Sigmoid colon (tissue), 3 donors: Measurements from ENCODE around the gene SLC14A1.

ENCODE experiments used
- POLR2A ChIP-seq, 2 donors: fragments of 450-650 bp; IDR thresholded peaks; one replicate each; pipeline ENCODE4 v1.6.1; 2016; ENCODE audit warnings: antibody characterized with exemption in 2 of 2, mild to moderate bottlenecking in 2 of 2, moderate library complexity in 2 of 2
- TF ChIP-seq, protein P1 (sequence below), 4 experiments: fragments of 450-650 bp in 3 of 4; fragments of 200-600 bp in 1 of 4; IDR thresholded peaks; one replicate each; pipeline ENCODE4 v1.5.1; 2016 to 2019; ENCODE audit warnings: antibody characterized with exemption in 4 of 4, mild to moderate bottlenecking in 3 of 4, moderate library complexity in 2 of 4

DNA sequence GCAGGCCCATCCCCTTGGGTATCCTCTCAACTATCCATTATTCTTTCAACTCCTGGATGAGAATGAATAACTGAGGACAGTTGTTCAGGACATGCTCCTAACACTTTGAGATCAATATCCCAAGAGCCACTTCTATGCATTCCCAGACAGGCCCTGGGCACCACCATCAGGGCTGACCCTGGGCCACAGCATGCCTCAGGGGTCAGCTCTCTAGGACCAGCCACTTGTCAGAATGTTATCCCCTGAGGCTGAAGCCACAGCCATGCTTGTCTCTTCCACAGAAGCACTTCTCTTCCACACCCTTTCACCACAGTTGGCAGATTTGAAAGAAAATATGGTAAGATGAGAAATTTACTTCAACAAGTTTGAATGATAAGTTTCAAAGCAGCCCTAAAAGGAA lies 28.7 kb downstream of the SLC14A1 start:
- TF ChIP-seq, protein P1, sequence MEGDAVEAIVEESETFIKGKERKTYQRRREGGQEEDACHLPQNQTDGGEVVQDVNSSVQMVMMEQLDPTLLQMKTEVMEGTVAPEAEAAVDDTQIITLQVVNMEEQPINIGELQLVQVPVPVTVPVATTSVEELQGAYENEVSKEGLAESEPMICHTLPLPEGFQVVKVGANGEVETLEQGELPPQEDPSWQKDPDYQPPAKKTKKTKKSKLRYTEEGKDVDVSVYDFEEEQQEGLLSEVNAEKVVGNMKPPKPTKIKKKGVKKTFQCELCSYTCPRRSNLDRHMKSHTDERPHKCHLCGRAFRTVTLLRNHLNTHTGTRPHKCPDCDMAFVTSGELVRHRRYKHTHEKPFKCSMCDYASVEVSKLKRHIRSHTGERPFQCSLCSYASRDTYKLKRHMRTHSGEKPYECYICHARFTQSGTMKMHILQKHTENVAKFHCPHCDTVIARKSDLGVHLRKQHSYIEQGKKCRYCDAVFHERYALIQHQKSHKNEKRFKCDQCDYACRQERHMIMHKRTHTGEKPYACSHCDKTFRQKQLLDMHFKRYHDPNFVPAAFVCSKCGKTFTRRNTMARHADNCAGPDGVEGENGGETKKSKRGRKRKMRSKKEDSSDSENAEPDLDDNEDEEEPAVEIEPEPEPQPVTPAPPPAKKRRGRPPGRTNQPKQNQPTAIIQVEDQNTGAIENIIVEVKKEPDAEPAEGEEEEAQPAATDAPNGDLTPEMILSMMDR (IDR thresholded peaks at IDR 0.05) = no peak
- no peak for TF ChIP-seq POLR2A (IDR thresholded peaks at IDR 0.05)
